Sigmoid colon (tissue), 7 donors: Measurements from ENCODE around the gene NTF3. TPM values are rescaled to one million over a fixed set of nuclear protein-coding genes. Genes with fewer than 3 reads are reported as not detected.
"Not testable (repeated sequence)": the region's sequence is repeated elsewhere in the genome, so short reads cannot be mapped to it uniquely, and the experiment has no call there.

ENCODE experiments used
- DNase-seq: peaks from one replicate; pipeline ENCODE4 v3.0.0-alpha.2; 2019
- H3K27ac ChIP-seq, 4 donors: fragments of 200-600 bp; sonication (generic); one replicate each; pipeline ENCODE4 v1.5.1; 2016 to 2019; ENCODE audit warnings: mild to moderate bottlenecking in 1 of 4
- H3K27me3 ChIP-seq, 3 donors: fragments of 200-600 bp; sonication (generic); one replicate each; pipeline ENCODE4 v1.5.1; 2019; ENCODE audit warnings: mild to moderate bottlenecking in 1 of 3
- H3K36me3 ChIP-seq, 4 donors: fragments of 200-600 bp; sonication (generic); one replicate each; pipeline ENCODE4 v1.5.1; 2016 to 2019
- H3K4me1 ChIP-seq, 4 donors: fragments of 200-600 bp; sonication (generic); one replicate each; pipeline ENCODE4 v1.5.1; 2017 to 2019
- H3K4me3 ChIP-seq, 4 donors: fragments of 200-600 bp; sonication (generic); one replicate each; pipeline ENCODE4 v1.5.1; 2017 to 2019; ENCODE audit warnings: mild to moderate bottlenecking in 2 of 4, moderate library complexity in 1 of 4
- H3K9me3 ChIP-seq, 4 donors: fragments of 200-600 bp in 3 of 4; sonication (generic) in 3 of 4; one replicate each; pipeline versions ENCODE4 v1.5.1 to v1.6.1; 2013 to 2019
- EP300 ChIP-seq, 4 donors: sonication (generic); formaldehyde crosslinking; IDR thresholded peaks; one replicate each; pipeline ENCODE4 v1.6.1; 2017; ENCODE audit warnings: antibody characterized with exemption in 4 of 4
- POLR2A ChIP-seq, 2 donors: fragments of 450-650 bp; IDR thresholded peaks; one replicate each; pipeline ENCODE4 v1.6.1; 2016; ENCODE audit warnings: antibody characterized with exemption in 2 of 2, mild to moderate bottlenecking in 2 of 2, moderate library complexity in 2 of 2
- POLR2AphosphoS5 ChIP-seq, 4 donors: sonication (generic); formaldehyde crosslinking; IDR thresholded peaks; one replicate each; pipeline ENCODE4 v1.6.1; 2017; ENCODE audit warnings: antibody characterized with exemption in 4 of 4
- WGBS, 2 donors: extraction: QIAGEN DNeasy Blood & Tissue Kit; methylation state at CpG; one replicate each; pipeline ENCODE4 v1.1.7; 2013; 5-methylcytosine and 5-hydroxymethylcytosine counted together
- intact Hi-C: fragments of 100-400 bp; cut with DNase I; formaldehyde crosslinking; loops from one replicate; pipeline ENCODE4 v1.15.1; 2023
- polyA plus RNA-seq, 3 donors: library from polyadenylated mRNA; stranded (reverse); fragments of 200-250 nt; gene quantifications; one replicate each; pipeline ENCODE4 v1.2.3, GENCODE V29; 2013
- total RNA-seq, 4 donors: library from RNA; depleted of rRNA; stranded (reverse); fragments of >200 nt; gene quantifications; one replicate each; pipeline ENCODE4 v1.1.0, GENCODE V29; 2016
- TF ChIP-seq, protein P1 (sequence below), 4 experiments: fragments of 450-650 bp in 3 of 4; fragments of 200-600 bp in 1 of 4; IDR thresholded peaks; one replicate each; pipeline ENCODE4 v1.5.1; 2016 to 2019; ENCODE audit warnings: antibody characterized with exemption in 4 of 4, mild to moderate bottlenecking in 3 of 4, moderate library complexity in 2 of 4
- donor health status: healthy with polysubstance abuse.
- donor health status: Bipolar disorder and iron deficiency.
- donor health status: healthy.

NTF3 gene
- total and polyA plus RNA-seq, 7 donors = 0.71 to 1.8 (median 0.95) TPM; not detected in 2

DNA sequence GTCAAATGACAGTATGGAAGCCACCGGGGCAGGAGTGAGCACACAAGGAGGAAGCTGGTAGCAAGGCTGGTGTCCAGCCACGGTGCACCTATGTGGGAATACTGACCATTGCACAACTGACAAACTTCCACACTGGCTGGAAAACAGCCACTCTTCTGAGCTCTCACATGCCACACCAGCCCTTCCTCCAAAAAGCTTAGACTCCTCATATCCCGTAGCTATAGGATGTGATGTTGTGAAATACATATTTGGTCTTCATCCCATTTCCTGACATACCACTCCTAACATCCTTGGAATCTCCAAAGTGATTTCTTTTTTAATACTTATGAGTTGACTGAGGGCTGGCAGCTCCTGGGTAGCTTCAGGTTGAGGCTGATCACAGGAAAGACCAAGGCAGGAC is 103.6 kb downstream of the NTF3 start:
- Histone ChIP-seq H3K27ac (no peak overlapping the region), H3K4me3 (no peak overlapping the region), H3K36me3 (no peaks in the 10 kb centered on the region), H3K4me1 (no peaks in the 10 kb centered on the region), H3K9me3 (no peaks in the 10 kb centered on the region), H3K27me3 (no peaks in the 10 kb centered on the region)
- intact Hi-C loops = no loop called here
- no peak for DNase-seq
- 88 to 94% methylated on average over 3 of the region's 3 CpGs for WGBS, 2 donors
- no peak for TF ChIP-seq POLR2AphosphoS5 (IDR thresholded peaks at IDR 0.05)
- no peak for TF ChIP-seq EP300 (IDR thresholded peaks at IDR 0.05)
- TF ChIP-seq, protein P1, sequence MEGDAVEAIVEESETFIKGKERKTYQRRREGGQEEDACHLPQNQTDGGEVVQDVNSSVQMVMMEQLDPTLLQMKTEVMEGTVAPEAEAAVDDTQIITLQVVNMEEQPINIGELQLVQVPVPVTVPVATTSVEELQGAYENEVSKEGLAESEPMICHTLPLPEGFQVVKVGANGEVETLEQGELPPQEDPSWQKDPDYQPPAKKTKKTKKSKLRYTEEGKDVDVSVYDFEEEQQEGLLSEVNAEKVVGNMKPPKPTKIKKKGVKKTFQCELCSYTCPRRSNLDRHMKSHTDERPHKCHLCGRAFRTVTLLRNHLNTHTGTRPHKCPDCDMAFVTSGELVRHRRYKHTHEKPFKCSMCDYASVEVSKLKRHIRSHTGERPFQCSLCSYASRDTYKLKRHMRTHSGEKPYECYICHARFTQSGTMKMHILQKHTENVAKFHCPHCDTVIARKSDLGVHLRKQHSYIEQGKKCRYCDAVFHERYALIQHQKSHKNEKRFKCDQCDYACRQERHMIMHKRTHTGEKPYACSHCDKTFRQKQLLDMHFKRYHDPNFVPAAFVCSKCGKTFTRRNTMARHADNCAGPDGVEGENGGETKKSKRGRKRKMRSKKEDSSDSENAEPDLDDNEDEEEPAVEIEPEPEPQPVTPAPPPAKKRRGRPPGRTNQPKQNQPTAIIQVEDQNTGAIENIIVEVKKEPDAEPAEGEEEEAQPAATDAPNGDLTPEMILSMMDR (IDR thresholded peaks at IDR 0.05) = no peak
- TF ChIP-seq POLR2A (IDR thresholded peaks at IDR 0.05) = no peak

DNA sequence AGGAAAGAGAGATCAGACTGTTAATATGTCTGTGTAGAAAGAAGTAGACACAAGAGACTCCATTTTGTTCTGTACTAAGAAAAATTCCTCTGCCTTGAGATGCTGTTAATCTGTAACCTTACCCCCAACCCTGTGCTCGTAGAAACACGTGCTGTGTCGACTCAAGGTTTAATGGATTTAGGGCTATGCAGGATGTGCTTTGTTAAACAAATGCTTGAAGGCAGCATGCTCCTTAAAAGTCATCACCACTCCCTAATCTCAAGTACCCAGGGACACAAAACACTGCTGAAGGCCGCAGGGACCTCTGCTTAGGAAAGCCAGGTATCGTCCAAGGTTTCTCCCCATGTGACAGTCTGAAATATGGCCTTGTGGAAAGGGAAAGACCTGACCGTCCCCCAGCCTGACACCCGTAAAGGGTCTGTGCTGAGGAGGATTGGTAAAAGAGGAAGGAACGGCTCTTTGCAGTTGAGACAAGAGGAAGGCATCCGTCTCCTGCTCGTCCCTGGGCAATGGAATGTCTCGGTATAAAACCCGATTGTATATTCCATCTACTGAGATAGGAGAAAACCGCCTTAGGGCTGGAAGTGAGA is 105.2 kb downstream of the NTF3 start:
- H3K27ac ChIP-seq, DNase-seq, H3K27me3 ChIP-seq, H3K4me1 ChIP-seq, H3K36me3 ChIP-seq, intact Hi-C loops, H3K4me3 ChIP-seq, H3K9me3 ChIP-seq: not testable (repeated sequence)
- WGBS, 2 donors = 56 to 66% methylated on average over 13 of the region's 13 CpGs

DNA sequence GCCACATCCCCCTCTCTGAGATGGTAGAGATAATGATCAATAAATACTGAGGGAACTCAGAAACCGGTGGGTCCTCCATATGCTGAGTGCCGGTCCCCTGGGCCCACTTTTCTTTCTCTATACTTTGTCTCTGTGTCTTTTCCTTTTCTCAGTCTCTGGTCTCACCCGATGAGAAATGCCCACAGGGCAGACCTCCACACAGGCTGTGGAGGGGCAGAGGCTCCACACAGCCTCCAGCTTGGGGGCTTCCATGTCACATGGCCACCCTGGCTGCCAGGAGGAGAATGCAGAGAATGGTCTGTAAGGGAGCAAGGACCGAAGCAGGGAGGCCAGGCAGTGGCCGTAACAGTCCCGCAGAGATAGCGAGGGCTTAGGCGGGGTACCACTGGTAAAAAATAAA is 105.9 kb downstream of the NTF3 start:
- WGBS, 2 donors = 87 to 96% methylated on average over 8 of the region's 8 CpGs
- H3K4me3 ChIP-seq = no peak overlapping the region
- no peaks in the 10 kb centered on the region for H3K4me1 ChIP-seq
- H3K36me3 ChIP-seq = no peaks in the 10 kb centered on the region
- no peaks in the 10 kb centered on the region for H3K9me3 ChIP-seq
- H3K27me3 ChIP-seq = no peaks in the 10 kb centered on the region
- intact Hi-C loops = no loop called here
- no peak for DNase-seq
- no peak overlapping the region for H3K27ac ChIP-seq
- TF ChIP-seq POLR2A (IDR thresholded peaks at IDR 0.05) (no peak), POLR2AphosphoS5 (IDR thresholded peaks at IDR 0.05) (no peak), EP300 (IDR thresholded peaks at IDR 0.05) (no peak)
- TF ChIP-seq, protein P1 (IDR thresholded peaks at IDR 0.05) = no peak
